ENCODE results near the gene NUDT6.
"Not testable (repeated sequence)": the region's sequence is repeated elsewhere in the genome, so short reads cannot be mapped to it uniquely, and the experiment has no call there.

NUDT6 gene

GRCh38 chr4:122858705-122859104, 63.7 kb downstream of the NUDT6 start:
- Histone ChIP-seq H3K27me3 (ENCODE audit: control insufficient read depth in 2 of 2, insufficient read depth in 2 of 2, low read length in 2 of 2) (no peaks in the 10 kb centered on the region), H3K4me3 (ENCODE audit: low read length in 2 of 2) (no peak overlapping the region), H3K4me1 (ENCODE audit: control insufficient read depth in 2 of 2, insufficient read depth in 2 of 2, low read length in 2 of 2) (no peaks in the 10 kb centered on the region), H3K9ac (ENCODE audit: low read depth in 1 of 2, low read length in 2 of 2) (no peak overlapping the region), H3K9me3 (ENCODE audit: control insufficient read depth in 2 of 2, low read length in 2 of 2) (no peaks in the 10 kb centered on the region), H3K27ac (ENCODE audit: low read depth in 2 of 2, low read length in 2 of 2) (no peak overlapping the region), H3K36me3 (ENCODE audit: control insufficient read depth in 2 of 2, insufficient read depth in 2 of 2, low read length in 2 of 2) (no peaks in the 10 kb centered on the region)

- Histone ChIP-seq H3K27ac (ENCODE audit: low read depth in 2 of 2, low read length in 2 of 2) (no peak overlapping the region), H3K9ac (ENCODE audit: low read depth in 1 of 2, low read length in 2 of 2) (no peak overlapping the region), H3K36me3 (ENCODE audit: control insufficient read depth in 2 of 2, insufficient read depth in 2 of 2, low read length in 2 of 2) (no peaks in the 10 kb centered on the region), H3K27me3 (ENCODE audit: control insufficient read depth in 2 of 2, insufficient read depth in 2 of 2, low read length in 2 of 2) (no peaks in the 10 kb centered on the region), H3K4me3 (ENCODE audit: low read length in 2 of 2) (no peak overlapping the region), H3K9me3 (ENCODE audit: control insufficient read depth in 2 of 2, low read length in 2 of 2) (no peaks in the 10 kb centered on the region), H3K4me1 (ENCODE audit: control insufficient read depth in 2 of 2, insufficient read depth in 2 of 2, low read length in 2 of 2) (no peaks in the 10 kb centered on the region)
Measured at GRCh38 chr4:122857160-122857559, 65.2 kb downstream of the NUDT6 start.

- H3K27me3 ChIP-seq (ENCODE audit: control insufficient read depth in 2 of 2, insufficient read depth in 2 of 2, low read length in 2 of 2): no peaks in the 10 kb centered on the region
- no peaks in the 10 kb centered on the region for H3K36me3 ChIP-seq (ENCODE audit: control insufficient read depth in 2 of 2, insufficient read depth in 2 of 2, low read length in 2 of 2)
- no peaks in the 10 kb centered on the region for H3K4me1 ChIP-seq (ENCODE audit: control insufficient read depth in 2 of 2, insufficient read depth in 2 of 2, low read length in 2 of 2)
- no peaks in the 10 kb centered on the region for H3K9me3 ChIP-seq (ENCODE audit: control insufficient read depth in 2 of 2, low read length in 2 of 2)
- no peak overlapping the region for H3K9ac ChIP-seq (ENCODE audit: low read depth in 1 of 2, low read length in 2 of 2)
- no peak overlapping the region for H3K4me3 ChIP-seq (ENCODE audit: low read length in 2 of 2)
- no peak overlapping the region for H3K27ac ChIP-seq (ENCODE audit: low read depth in 2 of 2, low read length in 2 of 2)
Measured at GRCh38 chr4:122855353-122855890, 67.0 kb downstream of the NUDT6 start.

GRCh38 chr4:122854447-122855352, 67.7 kb downstream of the NUDT6 start:
- H3K27ac ChIP-seq (ENCODE audit: low read depth in 2 of 2, low read length in 2 of 2): peak overlapping the region in 1 of 2 donors; percentile 6
- H3K4me3 ChIP-seq (ENCODE audit: low read length in 2 of 2): no peak overlapping the region
- no peaks in the 10 kb centered on the region for H3K4me1 ChIP-seq (ENCODE audit: control insufficient read depth in 2 of 2, insufficient read depth in 2 of 2, low read length in 2 of 2)
- H3K9ac ChIP-seq (ENCODE audit: low read depth in 1 of 2, low read length in 2 of 2): no peak overlapping the region
- no peaks in the 10 kb centered on the region for H3K9me3 ChIP-seq (ENCODE audit: control insufficient read depth in 2 of 2, low read length in 2 of 2)
- H3K27me3 ChIP-seq (ENCODE audit: control insufficient read depth in 2 of 2, insufficient read depth in 2 of 2, low read length in 2 of 2): no peaks in the 10 kb centered on the region
- H3K36me3 ChIP-seq (ENCODE audit: control insufficient read depth in 2 of 2, insufficient read depth in 2 of 2, low read length in 2 of 2): no peaks in the 10 kb centered on the region

GRCh38 chr4:122851568-122851967, 70.8 kb downstream of the NUDT6 start:
- Histone ChIP-seq H3K36me3 (ENCODE audit: control insufficient read depth in 2 of 2, insufficient read depth in 2 of 2, low read length in 2 of 2) (no peaks in the 10 kb centered on the region), H3K9ac (ENCODE audit: low read depth in 1 of 2, low read length in 2 of 2) (no peak overlapping the region), H3K4me3 (ENCODE audit: low read length in 2 of 2) (no peak overlapping the region), H3K4me1 (ENCODE audit: control insufficient read depth in 2 of 2, insufficient read depth in 2 of 2, low read length in 2 of 2) (no peaks in the 10 kb centered on the region), H3K27ac (ENCODE audit: low read depth in 2 of 2, low read length in 2 of 2) (no peak overlapping the region), H3K27me3 (ENCODE audit: control insufficient read depth in 2 of 2, insufficient read depth in 2 of 2, low read length in 2 of 2) (no peaks in the 10 kb centered on the region), H3K9me3 (ENCODE audit: control insufficient read depth in 2 of 2, low read length in 2 of 2) (no peaks in the 10 kb centered on the region)

- not testable (repeated sequence) for H3K4me1 ChIP-seq (ENCODE audit: control insufficient read depth in 2 of 2, insufficient read depth in 2 of 2, low read length in 2 of 2); H3K36me3 ChIP-seq (ENCODE audit: control insufficient read depth in 2 of 2, insufficient read depth in 2 of 2, low read length in 2 of 2); H3K4me3 ChIP-seq (ENCODE audit: low read length in 2 of 2); H3K27ac ChIP-seq (ENCODE audit: low read depth in 2 of 2, low read length in 2 of 2); H3K9ac ChIP-seq (ENCODE audit: low read depth in 1 of 2, low read length in 2 of 2); H3K9me3 ChIP-seq (ENCODE audit: control insufficient read depth in 2 of 2, low read length in 2 of 2); H3K27me3 ChIP-seq (ENCODE audit: control insufficient read depth in 2 of 2, insufficient read depth in 2 of 2, low read length in 2 of 2)
Measured at GRCh38 chr4:122849789-122850188, 72.6 kb downstream of the NUDT6 start.

GRCh38 chr4:122847931-122848330, 74.5 kb downstream of the NUDT6 start:
- no peaks in the 10 kb centered on the region for H3K4me1 ChIP-seq (ENCODE audit: control insufficient read depth in 2 of 2, insufficient read depth in 2 of 2, low read length in 2 of 2)
- no peak overlapping the region for H3K4me3 ChIP-seq (ENCODE audit: low read length in 2 of 2)
- no peaks in the 10 kb centered on the region for H3K27me3 ChIP-seq (ENCODE audit: control insufficient read depth in 2 of 2, insufficient read depth in 2 of 2, low read length in 2 of 2)
- H3K9me3 ChIP-seq (ENCODE audit: control insufficient read depth in 2 of 2, low read length in 2 of 2): no peaks in the 10 kb centered on the region
- no peak overlapping the region for H3K27ac ChIP-seq (ENCODE audit: low read depth in 2 of 2, low read length in 2 of 2)
- no peaks in the 10 kb centered on the region for H3K36me3 ChIP-seq (ENCODE audit: control insufficient read depth in 2 of 2, insufficient read depth in 2 of 2, low read length in 2 of 2)
- H3K9ac ChIP-seq (ENCODE audit: low read depth in 1 of 2, low read length in 2 of 2): no peak overlapping the region

- H3K27ac ChIP-seq (ENCODE audit: low read depth in 2 of 2, low read length in 2 of 2): no peak overlapping the region
- no peak overlapping the region for H3K9ac ChIP-seq (ENCODE audit: low read depth in 1 of 2, low read length in 2 of 2)
- H3K36me3 ChIP-seq (ENCODE audit: control insufficient read depth in 2 of 2, insufficient read depth in 2 of 2, low read length in 2 of 2): no peaks in the 10 kb centered on the region
- H3K27me3 ChIP-seq (ENCODE audit: control insufficient read depth in 2 of 2, insufficient read depth in 2 of 2, low read length in 2 of 2): no peaks in the 10 kb centered on the region
- no peaks in the 10 kb centered on the region for H3K4me1 ChIP-seq (ENCODE audit: control insufficient read depth in 2 of 2, insufficient read depth in 2 of 2, low read length in 2 of 2)
- no peak overlapping the region for H3K4me3 ChIP-seq (ENCODE audit: low read length in 2 of 2)
- no peaks in the 10 kb centered on the region for H3K9me3 ChIP-seq (ENCODE audit: control insufficient read depth in 2 of 2, low read length in 2 of 2)
Measured at GRCh38 chr4:122845760-122846159, 76.6 kb downstream of the NUDT6 start.

- Histone ChIP-seq H3K27ac (ENCODE audit: low read depth in 2 of 2, low read length in 2 of 2) (no peak overlapping the region), H3K9ac (ENCODE audit: low read depth in 1 of 2, low read length in 2 of 2) (no peak overlapping the region), H3K27me3 (ENCODE audit: control insufficient read depth in 2 of 2, insufficient read depth in 2 of 2, low read length in 2 of 2) (no peaks in the 10 kb centered on the region), H3K4me3 (ENCODE audit: low read length in 2 of 2) (no peak overlapping the region), H3K9me3 (ENCODE audit: control insufficient read depth in 2 of 2, low read length in 2 of 2) (no peaks in the 10 kb centered on the region), H3K4me1 (ENCODE audit: control insufficient read depth in 2 of 2, insufficient read depth in 2 of 2, low read length in 2 of 2) (no peaks in the 10 kb centered on the region), H3K36me3 (ENCODE audit: control insufficient read depth in 2 of 2, insufficient read depth in 2 of 2, low read length in 2 of 2) (no peaks in the 10 kb centered on the region)
Measured at GRCh38 chr4:122845066-122845465, 77.3 kb downstream of the NUDT6 start.

- H3K9ac ChIP-seq (ENCODE audit: low read depth in 1 of 2, low read length in 2 of 2); H3K9me3 ChIP-seq (ENCODE audit: control insufficient read depth in 2 of 2, low read length in 2 of 2); H3K27ac ChIP-seq (ENCODE audit: low read depth in 2 of 2, low read length in 2 of 2); H3K36me3 ChIP-seq (ENCODE audit: control insufficient read depth in 2 of 2, insufficient read depth in 2 of 2, low read length in 2 of 2); H3K27me3 ChIP-seq (ENCODE audit: control insufficient read depth in 2 of 2, insufficient read depth in 2 of 2, low read length in 2 of 2); H3K4me3 ChIP-seq (ENCODE audit: low read length in 2 of 2); H3K4me1 ChIP-seq (ENCODE audit: control insufficient read depth in 2 of 2, insufficient read depth in 2 of 2, low read length in 2 of 2): not testable (repeated sequence)
Measured at GRCh38 chr4:122844391-122844790, 78.0 kb downstream of the NUDT6 start.
